ENCODE data around the gene WWOX. TPM values are rescaled to one million over a fixed set of nuclear protein-coding genes. Genes with fewer than 3 reads are reported as not detected.

Gene WWOX
- total and polyA plus RNA-seq, 2 of the 13 experiments (the other 11 are each of a cell fraction or from before 2014, with no cell fraction given) = 9.1 to 37.4 TPM

GRCh38 chr16:78611318-78611717, 511.9 kb downstream of the WWOX start:
- 95% methylated on average over 2 of the region's 2 CpGs for WGBS (ENCODE audit: low lambda C conversion rate)
- FAIRE-seq = no peak

More at GRCh38 chr16:78611318-78611717, 511.9 kb downstream of the WWOX start:
- H3K9ac ChIP-seq (ENCODE audit: insufficient read depth, low read depth, low read length) = no peak overlapping the region
- no peaks in the 10 kb centered on the region for H3K79me2 ChIP-seq (ENCODE audit: insufficient read depth, low read length)
- BruUV-seq (replicated peaks) = no TSS peak
- in situ Hi-C loops (cut with HindIII; ENCODE audit: extremely low pct_ligation_motif_present, low pct_unique_long_range_greater_than_20kb) (no loop called here), intact Hi-C loops (cut with micrococcal nuclease; ENCODE audit: unreplicated experiment) (no loop called here)
- H2AFZ ChIP-seq (ENCODE audit: low read length) = no peak overlapping the region
- H3K27ac ChIP-seq (ENCODE audit: extremely low read length, insufficient read depth, low read length) = no peak overlapping the region
- peaks cover 36% of the 10 kb centered on the region for H3K4me1 ChIP-seq (ENCODE audit: insufficient read depth, low read length)
- TF ChIP-seq CREB3 (CRISPR knock-in tag; IDR thresholded peaks at IDR 0.05) (no peak), SIX1 (CRISPR knock-in tag; IDR thresholded peaks at IDR 0.05; ENCODE audit: borderline replicate concordance) (no peak), ZMYM4 (CRISPR knock-in tag; IDR thresholded peaks at IDR 0.05) (no peak), ZNF619 (CRISPR knock-in tag; IDR thresholded peaks at IDR 0.05) (no peak), ATF6 (CRISPR knock-in tag; conservative IDR thresholded peaks at IDR 0.05) (no peak), SMARCE1 (IDR thresholded peaks at IDR 0.05; ENCODE audit: borderline replicate concordance) (no peak), NR2F2 (IDR thresholded peaks at IDR 0.05; ENCODE audit: borderline replicate concordance, low read depth) (no peak), FOXK1 (CRISPR knock-in tag; IDR thresholded peaks at IDR 0.05; ENCODE audit: borderline replicate concordance, low read depth) (no peak), LRRFIP1 (CRISPR knock-in tag; conservative IDR thresholded peaks at IDR 0.05) (no peak), CAMTA2 (CRISPR knock-in tag; IDR thresholded peaks at IDR 0.05; ENCODE audit: borderline replicate concordance) (no peak), ARNTL (CRISPR knock-in tag; IDR thresholded peaks at IDR 0.05) (no peak), MTERF4 (CRISPR knock-in tag; IDR thresholded peaks at IDR 0.05) (no peak)
- DNase-seq (ENCODE audit: low spot score) (no peak), ATAC-seq (no peak)
- POLR2A ChIA-PET = no interaction called here
- no peak overlapping the region for H3K4me2 ChIP-seq (ENCODE audit: low read depth, low read length)
- no peaks in the 10 kb centered on the region for H4K20me1 ChIP-seq (ENCODE audit: insufficient read depth, low read length)
- H3K27me3 ChIP-seq (ENCODE audit: control insufficient read depth in 1 of 2, insufficient read depth in 2 of 2, low read length in 2 of 2) = no peaks in the 10 kb centered on the region
- no peak overlapping the region for H3K4me3 ChIP-seq (replicated peaks in 1 of 3; ENCODE audit: insufficient read depth in 1 of 3, low read depth in 2 of 3, low read length in 3 of 3)
- no peaks in the 10 kb centered on the region for H3K9me3 ChIP-seq (ENCODE audit: low read length)
- no peaks in the 10 kb centered on the region for H3K36me3 ChIP-seq (replicated peaks in 1 of 2; ENCODE audit: control insufficient read depth in 1 of 2, insufficient read depth in 2 of 2, low read length in 2 of 2)
- CTCF ChIA-PET (ENCODE audit: low intra/inter-chr PET ratio, low total read pairs) = no interaction called here
